G401 (cell line): ENCODE results near the gene PLA2G2C. TPM values are rescaled to one million over a fixed set of nuclear protein-coding genes. Genes with fewer than 3 reads are reported as not detected.
"Not testable (repeated sequence)": the region's sequence is repeated elsewhere in the genome, so short reads cannot be mapped to it uniquely, and the experiment has no call there.

Experiments used
- DNase-seq: peaks from one replicate; pipeline ENCODE4 v3.0.0-alpha.2; 2015; ENCODE audit warnings: low spot score
- in situ Hi-C: cut with HindIII; loops from 2 replicates; pipeline ENCODE4 v1.10.0; 2016; ENCODE audit warnings: low sequenced_read_pairs, mixed read lengths
- total RNA-seq: library from RNA; depleted of rRNA; stranded (reverse); fragments of >200 nt; shearing (Covaris generic); gene quantifications from 2 replicates; pipeline ENCODE4 v1.2.3, GENCODE V29; 2014; rRNA removed

PLA2G2C gene, protein sequence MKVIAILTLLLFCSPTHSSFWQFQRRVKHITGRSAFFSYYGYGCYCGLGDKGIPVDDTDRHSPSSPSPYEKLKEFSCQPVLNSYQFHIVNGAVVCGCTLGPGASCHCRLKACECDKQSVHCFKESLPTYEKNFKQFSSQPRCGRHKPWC
- total RNA-seq = not detected in 2 replicates

DNA sequence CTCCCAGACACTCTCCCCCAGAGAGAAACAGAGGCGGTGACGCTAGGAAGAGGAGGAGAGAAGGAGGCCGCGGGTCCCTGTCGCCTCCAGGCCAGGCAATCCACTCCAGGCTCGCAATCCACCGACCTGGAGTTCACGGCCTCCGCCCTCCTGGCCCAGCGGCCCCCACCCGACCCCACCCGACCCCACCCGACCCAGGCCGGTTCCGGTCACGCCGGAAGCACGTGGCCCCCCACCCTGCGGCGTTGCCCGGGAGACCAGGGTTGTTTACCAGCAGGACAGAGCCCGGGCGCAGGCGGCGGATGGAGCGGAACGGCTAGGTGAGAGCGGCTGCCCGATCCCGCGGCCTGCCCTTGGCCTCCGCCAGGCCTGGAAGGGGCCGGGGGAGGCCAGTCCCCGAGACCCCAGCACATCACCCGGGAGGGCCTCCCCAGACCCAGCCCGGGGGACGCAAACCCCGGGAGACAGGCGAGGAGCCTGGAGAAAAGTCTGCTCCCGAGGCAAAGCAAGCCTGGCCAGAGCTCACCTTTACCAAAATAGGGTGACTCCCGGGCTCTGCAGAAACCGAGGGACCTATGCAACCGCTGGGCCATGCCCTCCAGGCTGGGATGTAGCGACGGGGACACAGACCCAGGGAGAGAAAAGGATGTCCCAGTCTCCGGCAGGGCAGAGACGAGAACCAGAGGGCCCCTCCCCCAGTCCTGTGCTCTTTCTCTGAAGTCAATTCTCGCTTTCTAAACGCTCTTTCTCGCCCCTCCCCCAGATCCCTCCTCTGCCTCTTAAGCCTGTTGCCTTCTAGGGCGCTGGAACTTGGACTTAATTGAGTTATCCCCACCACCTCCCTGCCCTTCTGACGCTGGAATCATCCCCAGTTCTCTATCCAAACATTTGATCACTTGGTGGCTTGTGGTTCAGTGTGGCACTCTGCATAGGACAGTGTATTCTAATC lies at the start of gene PLA2G2C, which contains the start of gene UBXN10:
Gene PLA2G2C (minus strand): TSS at position 685 of the 949 bp plus-strand sequence. CDS start 9,155 bp downstream, outside the sequence.
Gene UBXN10 (plus strand): TSS at position 263 of the 949 bp plus-strand sequence. CDS start 4,466 bp downstream, outside the sequence.
- peak; percentile 43 for DNase-seq
- in situ Hi-C loops = no loop called here

GRCh38 chr1:20234788-20235535 lies 48.6 kb upstream of the PLA2G2C start:
- DNase-seq = no peak
- in situ Hi-C loops = no loop called here

- in situ Hi-C loops = no loop called here
- no peak for DNase-seq
Measured at GRCh38 chr1:20233866-20234265, 47.5 kb upstream of the PLA2G2C start.

GRCh38 chr1:20233394-20233793 lies 47.1 kb upstream of the PLA2G2C start:
- in situ Hi-C loops = no loop called here
- DNase-seq = peak; percentile 36

- in situ Hi-C loops = not testable (repeated sequence)
Measured at GRCh38 chr1:20232564-20232963, 46.2 kb upstream of the PLA2G2C start.

DNA sequence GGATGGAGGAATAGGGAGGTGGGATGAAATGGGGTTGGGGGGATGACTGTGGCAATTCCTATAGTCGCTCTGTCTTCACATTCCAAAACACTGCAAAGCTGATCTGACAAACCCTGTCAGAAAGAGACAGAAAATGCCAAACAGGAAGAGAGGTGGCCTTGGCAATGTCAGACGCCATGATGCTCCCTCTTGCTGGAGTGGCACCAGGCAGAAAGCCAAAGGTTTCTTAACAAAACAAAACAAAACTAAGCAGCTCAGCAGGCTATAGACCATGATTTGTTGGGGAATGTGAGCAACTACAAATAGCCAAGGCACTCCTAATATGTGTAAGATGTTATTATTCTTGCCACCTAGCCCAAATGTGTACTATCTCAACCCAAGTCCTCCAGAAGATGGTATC lies 42.9 kb upstream of the PLA2G2C start:
- no peak for DNase-seq
- in situ Hi-C loops = no loop called here

More at GRCh38 chr1:20232564-20232963, 46.2 kb upstream of the PLA2G2C start:
- DNase-seq = not testable (repeated sequence)

- in situ Hi-C loops = no loop called here
- no peak for DNase-seq
Measured at GRCh38 chr1:20228314-20228825, 42.1 kb upstream of the PLA2G2C start.

DNA sequence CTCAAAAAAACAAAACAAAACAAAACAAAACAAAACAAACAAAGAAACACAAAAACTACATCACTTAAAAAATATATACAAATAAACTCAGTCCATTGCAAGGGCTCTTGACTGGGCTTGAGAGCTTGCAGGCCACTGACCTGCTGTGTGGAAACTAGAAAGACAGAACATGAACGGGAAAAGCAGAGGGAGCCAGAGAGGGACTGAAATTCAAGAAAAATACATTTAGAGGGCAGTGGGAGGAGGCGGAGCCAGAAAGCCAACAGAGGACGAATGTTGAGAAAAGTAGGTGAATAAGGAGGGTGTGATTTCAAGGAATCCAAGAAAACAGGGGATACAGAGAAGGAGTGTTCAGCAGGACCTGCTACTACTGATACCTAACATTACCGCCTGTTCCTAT lies 41.4 kb upstream of the PLA2G2C start:
- DNase-seq = no peak
- in situ Hi-C loops = no loop called here

GRCh38 chr1:20224546-20224945 lies 38.2 kb upstream of the PLA2G2C start:
- in situ Hi-C loops = no loop called here
- no peak for DNase-seq

DNA sequence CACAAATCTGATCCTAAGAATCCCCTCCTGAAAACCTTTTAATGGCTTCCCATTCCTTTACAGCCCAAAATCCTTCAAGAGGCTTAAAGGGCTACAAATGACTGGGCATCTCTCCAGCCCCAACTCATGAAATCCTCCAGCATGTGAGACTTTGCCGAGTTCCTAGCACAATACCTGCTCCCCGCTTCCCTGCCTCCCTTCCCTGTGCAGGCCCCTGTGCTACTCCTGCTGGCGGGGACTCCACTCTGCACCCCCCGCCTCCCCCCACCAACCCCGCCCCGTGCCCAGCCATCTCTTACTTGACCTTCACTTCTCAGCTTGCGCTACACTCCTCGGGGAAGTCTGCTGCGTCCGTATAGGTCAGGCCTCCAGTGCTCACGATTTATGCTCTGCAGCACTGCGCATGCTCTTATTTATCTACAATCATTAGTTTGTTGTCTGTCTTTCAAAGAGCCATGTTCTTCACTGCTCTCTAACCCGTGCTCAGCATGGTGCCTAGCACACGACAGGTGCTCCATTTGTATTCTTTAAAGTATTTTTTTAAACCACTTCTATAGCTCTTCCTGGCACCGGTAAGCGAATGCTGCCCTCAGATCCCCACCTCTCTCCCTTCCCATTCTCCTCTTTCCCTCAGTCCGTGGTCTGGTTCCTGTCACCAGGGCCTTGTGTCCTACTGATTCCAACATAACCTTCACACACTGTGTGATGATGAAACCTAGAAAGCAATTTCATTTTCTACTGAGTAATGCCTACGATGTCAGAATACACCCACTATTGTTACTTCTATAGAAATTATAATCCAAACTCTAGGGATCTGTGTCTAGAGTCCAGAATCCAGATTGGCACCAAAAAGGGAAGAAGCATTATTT lies 37.5 kb upstream of the PLA2G2C start:
- DNase-seq = no peak
- in situ Hi-C loops = no loop called here

DNA sequence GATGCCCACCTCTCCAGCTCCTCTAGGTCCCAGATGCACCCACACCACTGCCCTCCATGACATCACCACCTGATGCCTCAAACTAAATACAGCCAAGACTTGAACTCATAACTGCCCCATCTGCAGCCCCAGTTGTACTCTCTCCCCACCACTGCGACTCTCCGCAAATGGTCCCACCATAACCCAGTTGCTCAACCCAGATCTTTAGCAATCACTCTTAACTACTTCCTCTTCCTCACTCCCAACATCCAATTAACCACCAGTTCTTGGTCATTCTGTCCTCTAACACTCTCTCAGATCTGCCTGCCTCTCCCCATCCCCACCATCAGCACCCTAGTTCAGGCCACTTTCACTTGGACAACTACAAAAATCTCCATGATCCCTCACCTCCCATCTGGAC lies 36.8 kb upstream of the PLA2G2C start:
- DNase-seq = no peak
- in situ Hi-C loops = no loop called here

GRCh38 chr1:20220036-20220435 lies 33.7 kb upstream of the PLA2G2C start:
- in situ Hi-C loops = no loop called here
- peak; percentile 60 for DNase-seq

GRCh38 chr1:20219053-20219452 lies 32.7 kb upstream of the PLA2G2C start:
- in situ Hi-C loops, DNase-seq: not testable (repeated sequence)

- in situ Hi-C loops = no loop called here
- no peak for DNase-seq
Measured at GRCh38 chr1:20216574-20216973, 30.3 kb upstream of the PLA2G2C start.

- in situ Hi-C loops = no loop called here
Measured at GRCh38 chr1:20215716-20216115, 29.4 kb upstream of the PLA2G2C start.

GRCh38 chr1:20212685-20213331 lies 26.5 kb upstream of the PLA2G2C start:
- in situ Hi-C loops = no loop called here
- peak; percentile 77 for DNase-seq

More at GRCh38 chr1:20215716-20216115, 29.4 kb upstream of the PLA2G2C start:
- DNase-seq = no peak

DNA sequence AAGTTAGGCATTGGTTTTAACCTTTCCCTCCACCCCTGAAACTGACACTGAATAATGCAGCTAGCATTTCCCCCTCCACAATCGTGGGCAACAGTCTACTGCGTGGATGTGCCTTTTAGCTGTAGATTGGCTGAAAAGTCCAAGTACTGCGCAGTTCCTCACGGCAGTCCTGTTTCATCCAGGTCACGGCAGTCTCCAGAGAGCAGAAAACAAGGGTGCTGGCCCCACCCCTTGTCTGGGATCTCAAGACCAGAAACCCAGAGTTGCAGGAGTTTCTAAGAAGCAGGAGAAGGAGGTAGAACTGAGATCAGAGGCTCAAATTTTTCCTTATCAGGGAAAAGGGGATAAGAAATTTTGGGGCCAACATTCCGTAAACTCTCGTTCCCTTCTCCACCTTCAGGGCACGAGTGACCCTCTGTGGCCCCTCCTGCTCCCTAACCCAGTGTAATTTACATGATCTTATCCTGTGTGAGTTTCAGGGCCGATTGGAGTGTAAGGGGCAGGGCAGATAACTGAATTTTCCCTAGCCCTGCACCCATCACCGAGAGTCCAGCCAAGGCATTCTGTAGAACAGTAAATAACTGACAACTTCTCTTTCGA lies 25.9 kb upstream of the PLA2G2C start:
- DNase-seq = no peak
- in situ Hi-C loops = no loop called here

DNA sequence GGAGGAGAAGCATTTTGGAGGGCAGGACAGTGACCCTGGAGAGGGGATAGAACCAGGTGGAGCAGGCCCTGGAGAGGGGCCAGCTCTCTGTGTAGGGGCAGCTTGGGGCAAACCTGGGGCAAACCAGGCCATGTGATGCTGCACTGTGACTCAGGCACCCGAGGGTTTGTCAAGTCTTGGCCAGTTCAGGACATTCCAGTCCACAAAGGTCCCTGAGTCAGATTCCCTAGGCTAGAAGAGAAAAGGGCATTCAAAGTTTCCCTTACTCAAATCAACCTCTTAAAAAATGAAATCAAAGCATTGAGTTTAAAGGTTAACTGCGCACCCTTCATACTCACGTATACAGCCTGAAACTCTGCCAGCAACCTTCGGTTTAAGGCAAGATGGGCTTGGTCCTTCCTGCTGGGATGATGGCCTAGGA lies 25.2 kb upstream of the PLA2G2C start:
- in situ Hi-C loops = no loop called here
- no peak for DNase-seq
